Measurements from ENCODE around the gene LEMD1. TPM values are rescaled to one million over a fixed set of nuclear protein-coding genes. Genes with fewer than 3 reads are reported as not detected.

The LEMD1 gene
- total RNA-seq, 4 donors from 2014 or later, result 1.1 to 1.4 (median 1.3) TPM; not detected in 1

DNA sequence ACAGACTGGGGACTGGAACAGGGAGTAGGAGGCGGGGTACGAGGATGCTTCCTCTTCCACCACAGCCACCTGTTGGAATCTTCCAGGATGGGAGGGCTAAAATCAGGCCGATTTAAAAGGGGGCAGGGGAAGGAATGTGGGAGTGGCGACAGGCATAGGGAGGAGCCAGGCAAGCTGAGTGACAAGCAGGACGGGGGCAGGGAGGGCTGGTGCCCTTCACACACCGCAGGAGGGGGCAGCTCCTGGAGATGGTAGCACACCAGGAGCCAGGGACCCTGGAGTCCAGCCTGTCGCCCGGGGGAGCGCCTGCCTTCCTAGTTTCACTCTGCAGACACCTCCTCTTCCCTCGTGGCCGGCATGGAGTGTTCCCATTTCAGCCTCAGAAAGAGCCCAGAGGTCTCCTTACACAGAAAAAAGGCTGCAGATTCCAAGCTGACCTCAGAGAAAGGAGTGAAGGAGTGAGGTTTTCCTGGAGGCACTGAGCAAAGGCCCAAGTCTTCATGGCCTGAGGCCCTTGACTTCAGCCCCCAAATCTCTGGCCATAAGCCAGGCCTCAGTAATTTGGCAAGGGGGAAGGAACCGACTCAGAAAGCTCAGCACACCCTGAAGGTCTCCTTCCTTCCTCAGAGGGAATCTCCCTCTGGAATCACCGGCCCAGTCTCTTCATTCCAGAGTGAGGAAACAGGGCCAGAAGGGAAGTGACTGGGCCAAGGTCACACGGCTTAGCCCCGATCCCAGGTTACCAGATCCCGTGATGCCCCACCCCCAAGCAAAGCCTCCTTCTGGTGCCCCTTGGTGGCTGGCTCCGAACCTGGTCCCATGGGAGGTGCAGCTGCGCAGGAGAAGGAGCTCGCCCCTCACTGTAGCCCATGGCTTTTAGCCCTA is 25.8 kb upstream of the LEMD1 start:
- Histone ChIP-seq H3K36me3 (no peaks in the 10 kb centered on the region), H3K27me3 (peaks cover 0 to 44% (median 4%) of the 10 kb centered on the region in 4 donors), H3K4me1 (peaks cover 22 to 79% (median 42%) of the 10 kb centered on the region in 3 donors), H3K4me3 (peak overlapping the region; percentile 31 to 62 (median 48)), H3K27ac (peak overlapping the region in 2 of 4 donors; percentile 87), H3K9me3 (no peaks in the 10 kb centered on the region)
- 32 to 37% methylated on average over 11 to 15 of the region's 19 CpGs for WGBS, 2 donors
- intact Hi-C loops (cut with DNase I), result no loop called here
- no peak for TF ChIP-seq POLR2A (IDR thresholded peaks at IDR 0.05)
- TF ChIP-seq, protein P1, sequence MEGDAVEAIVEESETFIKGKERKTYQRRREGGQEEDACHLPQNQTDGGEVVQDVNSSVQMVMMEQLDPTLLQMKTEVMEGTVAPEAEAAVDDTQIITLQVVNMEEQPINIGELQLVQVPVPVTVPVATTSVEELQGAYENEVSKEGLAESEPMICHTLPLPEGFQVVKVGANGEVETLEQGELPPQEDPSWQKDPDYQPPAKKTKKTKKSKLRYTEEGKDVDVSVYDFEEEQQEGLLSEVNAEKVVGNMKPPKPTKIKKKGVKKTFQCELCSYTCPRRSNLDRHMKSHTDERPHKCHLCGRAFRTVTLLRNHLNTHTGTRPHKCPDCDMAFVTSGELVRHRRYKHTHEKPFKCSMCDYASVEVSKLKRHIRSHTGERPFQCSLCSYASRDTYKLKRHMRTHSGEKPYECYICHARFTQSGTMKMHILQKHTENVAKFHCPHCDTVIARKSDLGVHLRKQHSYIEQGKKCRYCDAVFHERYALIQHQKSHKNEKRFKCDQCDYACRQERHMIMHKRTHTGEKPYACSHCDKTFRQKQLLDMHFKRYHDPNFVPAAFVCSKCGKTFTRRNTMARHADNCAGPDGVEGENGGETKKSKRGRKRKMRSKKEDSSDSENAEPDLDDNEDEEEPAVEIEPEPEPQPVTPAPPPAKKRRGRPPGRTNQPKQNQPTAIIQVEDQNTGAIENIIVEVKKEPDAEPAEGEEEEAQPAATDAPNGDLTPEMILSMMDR (IDR thresholded peaks at IDR 0.05), result no peak
- DNase-seq, result no peak

DNA sequence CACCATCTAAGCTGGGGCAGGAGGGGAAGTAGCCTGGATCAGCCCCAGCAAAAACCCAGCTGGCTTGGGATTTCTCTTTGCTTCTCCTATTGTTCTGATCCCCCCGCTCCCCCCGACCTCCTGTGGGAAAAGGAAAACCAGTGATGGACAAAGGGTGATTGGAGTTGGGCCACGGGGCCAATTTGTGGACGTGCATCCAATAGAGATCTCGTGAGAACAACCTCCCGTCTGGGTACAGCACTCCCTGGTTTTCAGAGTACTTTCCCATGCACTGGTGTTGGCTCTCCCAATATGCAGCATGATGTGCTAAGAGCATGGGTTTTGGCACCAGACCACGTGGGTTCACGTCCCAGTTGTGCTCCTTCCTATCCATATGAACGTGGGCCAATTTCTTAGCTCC is 25.0 kb upstream of the LEMD1 start:
- WGBS, 2 donors, result 51 to 58% methylated on average over 5 to 9 of the region's 9 CpGs
- Histone ChIP-seq H3K36me3 (no peaks in the 10 kb centered on the region), H3K27me3 (peaks cover 0 to 35% (median 2%) of the 10 kb centered on the region in 4 donors), H3K9me3 (no peaks in the 10 kb centered on the region), H3K27ac (no peak overlapping the region), H3K4me1 (peaks cover 22 to 84% (median 42%) of the 10 kb centered on the region in 3 donors), H3K4me3 (no peak overlapping the region)
- DNase-seq, result no peak
- TF ChIP-seq, protein P1 (IDR thresholded peaks at IDR 0.05), result no peak
- no peak for TF ChIP-seq POLR2A (IDR thresholded peaks at IDR 0.05)
- intact Hi-C loops (cut with DNase I), result no loop called here

DNA sequence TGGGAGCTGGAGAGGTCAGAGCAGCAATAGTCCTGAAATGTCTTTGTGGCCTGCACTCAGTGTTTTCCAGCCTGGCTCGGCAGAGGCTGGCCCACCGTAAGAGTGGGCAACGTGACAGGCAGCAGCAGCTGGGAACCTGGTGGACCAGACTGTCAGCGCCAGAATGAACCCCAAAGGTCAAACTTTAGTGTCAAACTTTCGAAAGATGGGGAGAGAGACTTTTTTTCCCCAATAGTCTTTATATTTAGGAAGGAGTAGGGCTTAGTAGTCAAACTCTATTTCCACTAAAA is 23.7 kb upstream of the LEMD1 start:
- TF ChIP-seq, protein P1 (IDR thresholded peaks at IDR 0.05), result no peak
- no peak for TF ChIP-seq POLR2A (IDR thresholded peaks at IDR 0.05)
- peaks cover 0 to 23% (median 0%) of the 10 kb centered on the region in 4 donors for H3K27me3 ChIP-seq
- H3K27ac ChIP-seq, result peak overlapping the region; percentile 11 to 46 (median 24)
- peaks cover 29 to 86% (median 47%) of the 10 kb centered on the region in 3 donors for H3K4me1 ChIP-seq
- intact Hi-C loops (cut with DNase I), result no loop called here
- H3K9me3 ChIP-seq, result no peaks in the 10 kb centered on the region
- WGBS, 2 donors, result 64 to 66% methylated on average over 3 of the region's 5 CpGs
- DNase-seq, result no peak
- peak overlapping the region in 1 of 4 donors; percentile 46 for H3K4me3 ChIP-seq
- H3K36me3 ChIP-seq, result no peaks in the 10 kb centered on the region

DNA sequence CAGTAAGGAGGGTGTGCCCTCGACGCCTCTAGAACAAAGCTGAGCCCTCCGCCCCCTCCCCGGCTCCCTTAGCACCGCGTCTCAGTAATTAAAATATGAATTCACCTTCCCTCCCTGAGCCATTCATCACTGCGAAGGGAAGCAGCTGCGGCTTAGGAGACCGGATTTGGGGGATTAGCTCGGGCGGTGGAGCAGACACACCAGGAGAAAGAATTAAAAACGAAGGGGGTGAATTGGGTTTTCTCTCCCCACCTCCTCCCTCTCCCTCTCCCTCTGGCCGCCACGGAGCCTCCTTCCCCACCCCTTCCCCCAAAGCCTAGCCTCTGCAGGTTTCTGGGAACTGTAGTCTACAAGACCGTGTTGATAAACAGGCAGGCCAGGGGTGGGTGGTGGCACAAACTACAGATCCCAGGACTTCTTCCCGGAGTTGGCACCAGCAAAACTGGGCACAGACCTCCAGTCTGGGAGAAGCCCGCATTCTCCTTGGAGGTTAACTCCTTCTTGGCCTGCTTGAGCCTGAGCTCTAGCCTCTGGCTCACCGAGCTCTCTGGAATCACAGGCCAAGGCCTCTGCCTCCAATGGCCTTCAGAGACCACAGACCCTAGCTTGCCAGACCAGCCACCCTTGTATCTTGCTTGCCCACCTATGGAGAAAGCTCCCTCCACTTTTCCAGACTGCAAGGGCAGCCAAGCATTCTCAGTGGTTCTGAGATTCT is 23.2 kb upstream of the LEMD1 start:
- Histone ChIP-seq H3K27me3 (peaks cover 0 to 18% (median 0%) of the 10 kb centered on the region in 4 donors), H3K4me3 (peak overlapping the region in 3 of 4 donors; percentile 12 to 46 (median 20)), H3K36me3 (no peaks in the 10 kb centered on the region), H3K27ac (peak overlapping the region; percentile 11 to 46 (median 24)), H3K4me1 (peaks cover 29 to 86% (median 49%) of the 10 kb centered on the region in 3 donors), H3K9me3 (no peaks in the 10 kb centered on the region)
- no peak for TF ChIP-seq POLR2A (IDR thresholded peaks at IDR 0.05)
- TF ChIP-seq, protein P1 (IDR thresholded peaks at IDR 0.05), result no peak
- no peak for DNase-seq
- intact Hi-C loops (cut with DNase I), result no loop called here
- 4 to 11% methylated on average over 10 to 12 of the region's 18 CpGs for WGBS, 2 donors
